ENCODE results near the gene ASCL5.

DNA sequence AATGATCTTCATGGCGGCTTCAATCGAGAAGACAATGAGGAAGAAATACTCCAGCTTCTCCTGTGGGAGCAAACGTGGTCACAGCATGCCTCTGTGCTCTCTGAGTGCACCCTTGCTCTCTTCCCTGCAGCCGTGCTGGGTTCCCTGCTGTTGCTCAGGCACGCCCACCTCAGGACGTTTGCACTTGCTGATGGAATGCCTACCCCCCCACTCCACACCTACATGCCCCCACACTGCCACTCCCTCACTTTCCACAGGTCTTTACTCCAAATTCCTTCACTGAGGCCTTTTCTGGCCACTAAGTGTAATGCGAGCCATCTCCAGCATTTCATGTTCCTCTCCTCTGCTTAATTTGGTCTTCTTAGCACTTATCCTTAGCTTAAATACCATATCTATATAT, 33.0 kb downstream of the ASCL5 start:
- TF ChIP-seq, protein P1, sequence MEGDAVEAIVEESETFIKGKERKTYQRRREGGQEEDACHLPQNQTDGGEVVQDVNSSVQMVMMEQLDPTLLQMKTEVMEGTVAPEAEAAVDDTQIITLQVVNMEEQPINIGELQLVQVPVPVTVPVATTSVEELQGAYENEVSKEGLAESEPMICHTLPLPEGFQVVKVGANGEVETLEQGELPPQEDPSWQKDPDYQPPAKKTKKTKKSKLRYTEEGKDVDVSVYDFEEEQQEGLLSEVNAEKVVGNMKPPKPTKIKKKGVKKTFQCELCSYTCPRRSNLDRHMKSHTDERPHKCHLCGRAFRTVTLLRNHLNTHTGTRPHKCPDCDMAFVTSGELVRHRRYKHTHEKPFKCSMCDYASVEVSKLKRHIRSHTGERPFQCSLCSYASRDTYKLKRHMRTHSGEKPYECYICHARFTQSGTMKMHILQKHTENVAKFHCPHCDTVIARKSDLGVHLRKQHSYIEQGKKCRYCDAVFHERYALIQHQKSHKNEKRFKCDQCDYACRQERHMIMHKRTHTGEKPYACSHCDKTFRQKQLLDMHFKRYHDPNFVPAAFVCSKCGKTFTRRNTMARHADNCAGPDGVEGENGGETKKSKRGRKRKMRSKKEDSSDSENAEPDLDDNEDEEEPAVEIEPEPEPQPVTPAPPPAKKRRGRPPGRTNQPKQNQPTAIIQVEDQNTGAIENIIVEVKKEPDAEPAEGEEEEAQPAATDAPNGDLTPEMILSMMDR (IDR thresholded peaks at IDR 0.05): no peak
- TF ChIP-seq, protein P2, sequence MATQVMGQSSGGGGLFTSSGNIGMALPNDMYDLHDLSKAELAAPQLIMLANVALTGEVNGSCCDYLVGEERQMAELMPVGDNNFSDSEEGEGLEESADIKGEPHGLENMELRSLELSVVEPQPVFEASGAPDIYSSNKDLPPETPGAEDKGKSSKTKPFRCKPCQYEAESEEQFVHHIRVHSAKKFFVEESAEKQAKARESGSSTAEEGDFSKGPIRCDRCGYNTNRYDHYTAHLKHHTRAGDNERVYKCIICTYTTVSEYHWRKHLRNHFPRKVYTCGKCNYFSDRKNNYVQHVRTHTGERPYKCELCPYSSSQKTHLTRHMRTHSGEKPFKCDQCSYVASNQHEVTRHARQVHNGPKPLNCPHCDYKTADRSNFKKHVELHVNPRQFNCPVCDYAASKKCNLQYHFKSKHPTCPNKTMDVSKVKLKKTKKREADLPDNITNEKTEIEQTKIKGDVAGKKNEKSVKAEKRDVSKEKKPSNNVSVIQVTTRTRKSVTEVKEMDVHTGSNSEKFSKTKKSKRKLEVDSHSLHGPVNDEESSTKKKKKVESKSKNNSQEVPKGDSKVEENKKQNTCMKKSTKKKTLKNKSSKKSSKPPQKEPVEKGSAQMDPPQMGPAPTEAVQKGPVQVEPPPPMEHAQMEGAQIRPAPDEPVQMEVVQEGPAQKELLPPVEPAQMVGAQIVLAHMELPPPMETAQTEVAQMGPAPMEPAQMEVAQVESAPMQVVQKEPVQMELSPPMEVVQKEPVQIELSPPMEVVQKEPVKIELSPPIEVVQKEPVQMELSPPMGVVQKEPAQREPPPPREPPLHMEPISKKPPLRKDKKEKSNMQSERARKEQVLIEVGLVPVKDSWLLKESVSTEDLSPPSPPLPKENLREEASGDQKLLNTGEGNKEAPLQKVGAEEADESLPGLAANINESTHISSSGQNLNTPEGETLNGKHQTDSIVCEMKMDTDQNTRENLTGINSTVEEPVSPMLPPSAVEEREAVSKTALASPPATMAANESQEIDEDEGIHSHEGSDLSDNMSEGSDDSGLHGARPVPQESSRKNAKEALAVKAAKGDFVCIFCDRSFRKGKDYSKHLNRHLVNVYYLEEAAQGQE (IDR thresholded peaks at IDR 0.05; ENCODE audit: insufficient read depth in 1 of 2, low read depth in 2 of 2, low read length in 1 of 2): no peak
- TF ChIP-seq POLR2AphosphoS5 (IDR thresholded peaks at IDR 0.05; ENCODE audit: low read depth, low read length) (no peak), TCF7L2 (IDR thresholded peaks at IDR 0.05; ENCODE audit: low read depth, low read length) (no peak)

Measured in Panc1 (cell line).